HepG2 (cell line): ENCODE results near the gene AFF4. TPM values are rescaled to one million over a fixed set of nuclear protein-coding genes. Genes with fewer than 3 reads are reported as not detected.

ENCODE experiments used
- ATAC-seq: fragments of 200-7000 bp; cut with Tn5 transposase; 3 replicates; pipeline ENCODE4 v1.9.1; 2020; ENCODE audit warnings: mild to moderate bottlenecking, moderate library complexity
- BruUV-seq: library from RNA; stranded (reverse); fragments of 400-500 nt; replicated peaks from 2 replicates; lab custom pipeline; 2021; lab: Mats Ljungman, UMichigan
- CTCF ChIA-PET: fragments of 300-600 bp; formaldehyde crosslinking; extraction: SDS; loops from one replicate; lab custom pipeline; 2021; ENCODE audit warnings: low total read pairs, inconsistent platforms, low intra/inter-chr PET ratio; lab: Yijun Ruan, JAX
- POLR2A ChIA-PET: fragments of 350-600 bp; sonication (Branson Sonifier 250); formaldehyde crosslinking; loops from one replicate; lab custom pipeline; 2020; ENCODE audit warnings: antibody characterized with exemption, inconsistent platforms; lab: Yijun Ruan, JAX
- DNase-seq: peaks from one replicate; pipeline ENCODE4 v3.0.0-alpha.2; 2015; ENCODE audit warnings: low spot score
- FAIRE-seq: peaks from 3 replicates; lab custom pipeline; 2011; peaks lifted over from hg19 to GRCh38; lab: Jason Lieb, UNC
- H2AFZ ChIP-seq: one replicate; pipeline ENCODE4 v1.6.1; 2011; ENCODE audit warnings: low read length, inconsistent platforms
- H3K27ac ChIP-seq: fragments of 300-600 bp; 3 replicates; pipeline ENCODE4 v1.8.0; 2011; ENCODE audit warnings: mixed run types, mild to moderate bottlenecking, mixed read lengths, low read length, inconsistent platforms; ENCODE audit not compliant: insufficient read depth; ENCODE audit errors: extremely low read length
- H3K27me3 ChIP-seq, 2 experiments: fragments of 200-600 bp in 1 of 2; 2 replicates in 1 of 2; 3 replicates in 1 of 2; pipeline versions ENCODE4 v1.6.0 to v1.8.0; 2011; ENCODE audit warnings: low read length in 2 of 2, mild to moderate bottlenecking in 2 of 2, moderate library complexity in 2 of 2, inconsistent platforms in 1 of 2; ENCODE audit not compliant: insufficient read depth in 2 of 2, control insufficient read depth in 1 of 2
- H3K36me3 ChIP-seq, 2 experiments: fragments of 200-600 bp in 1 of 2; replicated peaks in 1 of 2; 2 replicates in 1 of 2; 3 replicates in 1 of 2; pipeline versions ENCODE4 v1.5.1 to v1.8.0; 2011; ENCODE audit warnings: low read length in 2 of 2, inconsistent platforms in 1 of 2; ENCODE audit not compliant: insufficient read depth in 2 of 2, control insufficient read depth in 1 of 2
- H3K4me1 ChIP-seq: 2 replicates; pipeline ENCODE4 v1.5.1; 2012; ENCODE audit warnings: low read length, inconsistent platforms; ENCODE audit not compliant: insufficient read depth
- H3K4me2 ChIP-seq: 2 replicates; pipeline ENCODE4 v1.6.0; 2011; ENCODE audit warnings: low read depth, low read length, inconsistent platforms
- H3K4me3 ChIP-seq, 3 experiments: fragments of 200-600 bp in 1 of 3; sonication (generic), shearing (Covaris generic) in 1 of 3; replicated peaks in 1 of 3; 2 replicates each; pipeline ENCODE4 v1.5.1; 2011 to 2016; ENCODE audit warnings: low read length in 3 of 3, inconsistent platforms in 2 of 3, low read depth in 2 of 3, mild to moderate bottlenecking in 2 of 3, control low read depth in 1 of 3, mixed read lengths in 1 of 3; ENCODE audit not compliant: insufficient read depth in 1 of 3
- H3K79me2 ChIP-seq: one replicate; pipeline ENCODE4 v1.6.1; 2011; ENCODE audit warnings: low read length, inconsistent platforms; ENCODE audit not compliant: insufficient read depth
- H3K9ac ChIP-seq: 2 replicates; pipeline ENCODE4 v1.6.0; 2011; ENCODE audit warnings: mild to moderate bottlenecking, low read depth, low read length, inconsistent platforms; ENCODE audit not compliant: insufficient read depth
- H3K9me3 ChIP-seq: 2 replicates; pipeline ENCODE4 v1.5.1; 2012; ENCODE audit warnings: mild to moderate bottlenecking, low read length
- H4K20me1 ChIP-seq: 2 replicates; pipeline ENCODE4 v1.6.0; 2011; ENCODE audit warnings: inconsistent platforms, mild to moderate bottlenecking, low read length, moderate library complexity; ENCODE audit not compliant: insufficient read depth
- ATF2 ChIP-seq: sonication (generic); formaldehyde crosslinking; IDR thresholded peaks from 2 replicates; pipeline ENCODE4 v1.4.0; 2020; ENCODE audit warnings: missing genetic modification reagents
- FOXP1 ChIP-seq, 2 experiments: fragments of 450-650 bp in 1 of 2; IDR thresholded peaks; 2 replicates each; pipeline ENCODE4 v1.6.1; 2017 to 2018; ENCODE audit warnings: antibody characterized with exemption in 1 of 2
- MXI1 ChIP-seq: IDR thresholded peaks from 3 replicates; pipeline ENCODE4 v1.6.1; 2012; ENCODE audit warnings: low read depth, low read length, inconsistent platforms, borderline replicate concordance
- PAXIP1 ChIP-seq: sonication (generic); formaldehyde crosslinking; conservative IDR thresholded peaks from 2 replicates; pipeline ENCODE4 v1.4.0; 2020; ENCODE audit warnings: mild to moderate bottlenecking, missing genetic modification reagents, moderate library complexity
- SALL1 ChIP-seq: sonication (generic); formaldehyde crosslinking; IDR thresholded peaks from 2 replicates; pipeline ENCODE4 v1.8.0; 2022; ENCODE audit warnings: mild to moderate bottlenecking, missing genetic modification reagents
- ZBTB40 ChIP-seq, 2 experiments: fragments of 450-650 bp in 1 of 2; sonication (generic) in 1 of 2; formaldehyde crosslinking in 1 of 2; IDR thresholded peaks; 2 replicates each; pipeline versions ENCODE4 v1.6.1 to v1.8.0; 2016 to 2022; ENCODE audit warnings: antibody characterized with exemption in 1 of 2, mild to moderate bottlenecking in 1 of 2, missing genetic modification reagents in 1 of 2
- ZNF10 ChIP-seq: sonication (generic); formaldehyde crosslinking; IDR thresholded peaks from 2 replicates; pipeline ENCODE4 v1.4.0; 2020; ENCODE audit warnings: mild to moderate bottlenecking, low read depth, missing genetic modification reagents, borderline replicate concordance
- WGBS: methylation state at CpG from one replicate; pipeline ENCODE4 v1.1.6; 2017; ENCODE audit warnings: low lambda C conversion rate; 5-methylcytosine and 5-hydroxymethylcytosine counted together
- in situ Hi-C: cut with HindIII; loops from 2 replicates; pipeline ENCODE4 v1.10.0; 2017; ENCODE audit warnings: low pct_unique_long_range_greater_than_20kb; ENCODE audit not compliant: extremely low pct_ligation_motif_present
- intact Hi-C: fragments of 100-400 bp; cut with micrococcal nuclease; formaldehyde crosslinking; loops from one replicate; pipeline ENCODE4 v1.10.0; 2022; ENCODE audit not compliant: unreplicated experiment
- polyA plus RNA-seq, 8 experiments: library from polyadenylated mRNA; depleted of rRNA in 3 of 8; stranded (reverse) in 7 of 8; unstranded in 1 of 8; fragments of >200 nt; fragmentation: Illumina TruSeq in 4 of 8; extraction: Trizol in 4 of 8; gene quantifications; 2 replicates each; pipeline versions ENCODE4 v1.2.1 to v1.2.3, GENCODE V29; 2011 to 2016; ENCODE audit warnings: low read depth in 4 of 8, missing spikeins in 1 of 8, mixed read lengths in 1 of 8; ENCODE audit not compliant: insufficient read depth in 1 of 8
- total RNA-seq, 5 experiments: library from RNA; depleted of rRNA; stranded (reverse); fragments of >200 nt; fragmentation: Illumina TruSeq; extraction: Trizol; gene quantifications; 2 replicates each; pipeline ENCODE4 v1.2.3, GENCODE V29; 2016; ENCODE audit warnings: low read depth in 1 of 5

Gene AFF4
- total and polyA plus RNA-seq, 2 of the 13 experiments (the other 11 are each of a cell fraction or from before 2014, with no cell fraction given): 22.1 to 25.5 TPM

GRCh38 chr5:132876020-132876759 is 87.2 kb downstream of the AFF4 start:
- in situ Hi-C loops (no loop called here), intact Hi-C loops (no loop called here)
- Histone ChIP-seq H3K4me1 (peaks cover 72% of the 10 kb centered on the region), H3K27ac (peak overlapping the region; percentile 95), H3K79me2 (peaks cover 13% of the 10 kb centered on the region), H3K36me3 (peaks cover 10 to 20% of the 10 kb centered on the region in 2 experiments), H4K20me1 (no peaks in the 10 kb centered on the region), H3K4me2 (peak overlapping the region; percentile 80), H3K27me3 (no peaks in the 10 kb centered on the region; a peak in 1 of 5 replicates), H2AFZ (no peak overlapping the region), H3K9me3 (no peaks in the 10 kb centered on the region), H3K9ac (no peak overlapping the region), H3K4me3 (no peak overlapping the region; a peak in 3 of 6 replicates)
- CTCF ChIA-PET: no interaction called here
- BruUV-seq: no TSS peak
- ATAC-seq (no peak), FAIRE-seq (no peak), DNase-seq (no peak)
- POLR2A ChIA-PET: interaction anchor here (1.0 to 1.4 kb wide), 2 partner anchors 9 to 44 kb away, joined by 4 to 5 read pairs; partner anchors contain the start of gene UQCRQ
- 56% methylated on average over 1 of the region's 1 CpG for WGBS
- TF ChIP-seq FOXP1 (IDR thresholded peaks at IDR 0.05) (no peak), FOXP1 (CRISPR knock-in tag; IDR thresholded peaks at IDR 0.05) (peak; percentile 9; the same call in 1 of the 2 replicates), ATF2 (no peak), ZNF10 (CRISPR knock-in tag) (no peak), MXI1 (no peak), SALL1 (CRISPR knock-in tag) (0 out of 2 replicates have a peak, but pooled peaks have one; percentile 23), PAXIP1 (peak; percentile 22; the same call in 1 of the 2 replicates), ZBTB40 (IDR thresholded peaks at IDR 0.05) (peak; percentile 47), ZBTB40 (CRISPR knock-in tag; IDR thresholded peaks at IDR 0.05) (peak; percentile 70; the same call in 1 of the 2 replicates)
